NCI-H2196 treated with DMSO at 0.1 percent for 48 hours (cell line): ENCODE data around the gene BCORL1.

Source experiments
- DNase-seq: peaks from one replicate; lab custom pipeline; 2025; ENCODE audit not compliant: unreplicated experiment; lab: John Stamatoyannopoulos, UW

The BCORL1 gene, protein sequence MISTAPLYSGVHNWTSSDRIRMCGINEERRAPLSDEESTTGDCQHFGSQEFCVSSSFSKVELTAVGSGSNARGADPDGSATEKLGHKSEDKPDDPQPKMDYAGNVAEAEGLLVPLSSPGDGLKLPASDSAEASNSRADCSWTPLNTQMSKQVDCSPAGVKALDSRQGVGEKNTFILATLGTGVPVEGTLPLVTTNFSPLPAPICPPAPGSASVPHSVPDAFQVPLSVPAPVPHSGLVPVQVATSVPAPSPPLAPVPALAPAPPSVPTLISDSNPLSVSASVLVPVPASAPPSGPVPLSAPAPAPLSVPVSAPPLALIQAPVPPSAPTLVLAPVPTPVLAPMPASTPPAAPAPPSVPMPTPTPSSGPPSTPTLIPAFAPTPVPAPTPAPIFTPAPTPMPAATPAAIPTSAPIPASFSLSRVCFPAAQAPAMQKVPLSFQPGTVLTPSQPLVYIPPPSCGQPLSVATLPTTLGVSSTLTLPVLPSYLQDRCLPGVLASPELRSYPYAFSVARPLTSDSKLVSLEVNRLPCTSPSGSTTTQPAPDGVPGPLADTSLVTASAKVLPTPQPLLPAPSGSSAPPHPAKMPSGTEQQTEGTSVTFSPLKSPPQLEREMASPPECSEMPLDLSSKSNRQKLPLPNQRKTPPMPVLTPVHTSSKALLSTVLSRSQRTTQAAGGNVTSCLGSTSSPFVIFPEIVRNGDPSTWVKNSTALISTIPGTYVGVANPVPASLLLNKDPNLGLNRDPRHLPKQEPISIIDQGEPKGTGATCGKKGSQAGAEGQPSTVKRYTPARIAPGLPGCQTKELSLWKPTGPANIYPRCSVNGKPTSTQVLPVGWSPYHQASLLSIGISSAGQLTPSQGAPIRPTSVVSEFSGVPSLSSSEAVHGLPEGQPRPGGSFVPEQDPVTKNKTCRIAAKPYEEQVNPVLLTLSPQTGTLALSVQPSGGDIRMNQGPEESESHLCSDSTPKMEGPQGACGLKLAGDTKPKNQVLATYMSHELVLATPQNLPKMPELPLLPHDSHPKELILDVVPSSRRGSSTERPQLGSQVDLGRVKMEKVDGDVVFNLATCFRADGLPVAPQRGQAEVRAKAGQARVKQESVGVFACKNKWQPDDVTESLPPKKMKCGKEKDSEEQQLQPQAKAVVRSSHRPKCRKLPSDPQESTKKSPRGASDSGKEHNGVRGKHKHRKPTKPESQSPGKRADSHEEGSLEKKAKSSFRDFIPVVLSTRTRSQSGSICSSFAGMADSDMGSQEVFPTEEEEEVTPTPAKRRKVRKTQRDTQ (N-terminal part only)

DNA sequence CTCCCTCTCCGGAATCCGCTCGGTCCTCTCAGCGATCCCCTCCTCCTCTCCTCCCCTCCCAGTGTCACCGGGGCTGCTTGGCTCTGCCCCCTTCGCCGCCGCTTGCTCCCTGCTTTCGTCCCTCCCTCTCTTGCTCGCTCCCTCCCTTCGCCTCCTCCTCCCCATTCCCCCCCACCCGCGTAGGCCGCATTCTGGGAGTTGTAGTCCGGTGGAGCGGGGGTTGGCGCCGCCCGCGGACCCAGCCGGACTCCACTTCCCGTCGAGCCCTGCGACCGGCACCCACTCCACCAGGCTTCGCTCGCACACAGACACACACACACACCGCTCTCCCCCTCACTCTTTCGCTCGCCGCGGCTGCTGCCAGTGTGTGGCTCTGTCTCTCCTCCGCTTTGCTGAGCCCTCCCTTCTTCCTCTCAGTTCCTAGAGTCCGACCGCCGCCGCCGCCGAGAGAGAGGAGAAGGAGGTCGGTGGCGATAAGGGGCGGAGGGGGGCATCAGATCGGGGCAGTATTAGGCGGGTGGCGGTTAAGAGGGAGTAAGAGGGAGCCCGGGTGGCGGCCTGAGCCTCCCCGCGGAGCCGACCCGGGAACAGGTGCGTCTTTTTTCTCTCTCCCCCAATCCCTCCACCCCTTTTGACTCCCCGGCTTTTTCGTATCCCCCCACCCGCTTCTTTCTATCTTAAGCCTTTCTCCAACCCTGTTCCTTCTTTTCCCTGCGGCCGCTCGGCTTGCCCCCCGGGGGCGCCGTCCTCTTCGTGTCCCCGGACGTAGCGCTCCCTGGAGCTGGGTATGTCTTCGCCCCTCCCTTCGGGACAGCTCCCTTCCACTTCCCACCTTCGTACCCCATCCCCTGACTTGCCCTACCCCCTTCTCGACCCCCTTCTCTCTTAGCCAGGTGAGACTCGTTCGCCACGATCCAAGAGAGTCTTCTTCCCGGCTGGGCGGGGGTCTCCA is at the start of gene BCORL1:
BCORL1 (plus strand) TSS at position 336 of the 952 bp plus-strand sequence. CDS start 22,597 bp downstream, outside the sequence.
- peak; percentile 75 for DNase-seq

DNA sequence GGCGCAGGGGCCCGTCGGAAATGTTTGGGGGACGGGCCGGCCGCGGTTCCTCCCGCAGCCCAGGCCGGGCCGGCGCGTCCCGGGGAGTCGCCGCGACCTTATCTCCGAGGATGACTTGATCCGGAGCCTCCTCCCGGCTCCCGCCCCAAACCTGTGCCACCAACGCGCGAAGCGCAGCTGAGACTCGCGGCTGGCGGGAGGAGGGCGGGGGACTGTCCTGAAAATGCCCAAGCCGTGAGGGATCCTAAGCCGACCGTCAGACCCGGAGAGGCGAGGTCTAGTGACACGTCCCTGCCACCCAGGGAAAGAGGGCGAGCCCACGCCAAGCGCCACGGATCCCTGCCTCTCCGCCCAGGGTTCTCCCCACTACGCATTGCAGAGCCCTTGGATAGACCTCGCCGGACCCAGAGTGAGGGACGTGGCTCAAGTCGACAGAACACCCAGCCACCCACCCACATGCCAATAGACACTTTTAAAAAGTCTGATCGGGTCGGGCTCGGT is 49.6 kb upstream of the BCORL1 start:
- no peak for DNase-seq

DNA sequence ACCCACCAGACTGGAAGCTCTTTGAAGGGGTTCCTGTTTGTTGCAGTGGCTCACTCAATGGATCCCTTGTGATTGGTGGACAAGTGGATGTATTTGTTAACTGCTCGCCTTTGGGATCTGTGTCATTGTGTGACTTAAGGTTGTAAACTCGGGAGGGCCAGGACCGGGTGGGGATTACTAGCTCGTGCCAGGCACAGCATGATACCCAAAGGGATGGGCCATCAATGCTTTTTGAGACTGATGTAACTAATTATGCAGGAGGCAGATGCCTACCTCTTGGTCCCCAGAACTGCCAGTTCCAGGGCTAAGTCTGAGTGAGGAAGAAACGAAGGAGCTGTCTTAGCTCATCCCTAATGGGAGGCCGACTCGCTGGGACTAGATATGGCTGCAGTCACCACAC is 48.7 kb upstream of the BCORL1 start:
- DNase-seq, result no peak

DNA sequence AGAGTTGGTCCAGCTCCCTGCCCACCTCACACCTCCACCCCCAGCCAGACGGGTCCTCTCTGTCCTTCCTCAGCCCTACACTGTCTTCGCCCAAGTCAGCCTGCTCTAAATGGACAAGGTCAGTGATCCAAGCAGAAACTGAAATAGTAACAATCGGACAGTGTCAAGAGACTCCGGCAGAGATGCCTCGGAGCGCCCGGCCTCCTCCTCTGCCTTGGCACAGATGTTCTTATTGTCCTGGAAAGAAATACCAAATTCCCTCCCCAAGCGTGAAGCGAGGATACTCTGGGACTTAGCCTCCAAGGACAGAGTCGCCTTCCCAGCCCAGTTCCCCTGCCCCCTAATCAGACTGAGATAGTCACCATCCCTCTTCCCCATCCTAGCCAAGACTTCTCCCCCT is 48.0 kb upstream of the BCORL1 start:
- no peak for DNase-seq

DNA sequence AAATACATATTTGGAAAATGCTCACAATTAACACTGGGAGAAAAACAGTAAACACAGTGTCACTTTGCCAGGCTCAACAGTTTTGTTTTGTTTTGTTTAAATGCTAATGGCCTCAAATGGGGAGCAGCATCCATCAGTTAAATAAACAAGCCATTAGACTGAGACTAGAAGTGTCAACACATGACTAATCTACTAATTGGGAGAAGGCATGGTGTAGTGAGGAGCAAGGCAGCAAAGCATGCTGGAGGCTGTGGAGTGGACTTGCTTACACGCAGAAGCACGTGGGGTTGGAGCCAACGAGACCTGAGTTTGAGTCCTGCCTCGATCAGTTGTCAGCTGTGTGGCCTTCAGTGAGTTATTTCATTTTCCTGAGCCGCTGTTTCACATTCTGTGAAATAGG is 47.5 kb upstream of the BCORL1 start:
- DNase-seq, result no peak

DNA sequence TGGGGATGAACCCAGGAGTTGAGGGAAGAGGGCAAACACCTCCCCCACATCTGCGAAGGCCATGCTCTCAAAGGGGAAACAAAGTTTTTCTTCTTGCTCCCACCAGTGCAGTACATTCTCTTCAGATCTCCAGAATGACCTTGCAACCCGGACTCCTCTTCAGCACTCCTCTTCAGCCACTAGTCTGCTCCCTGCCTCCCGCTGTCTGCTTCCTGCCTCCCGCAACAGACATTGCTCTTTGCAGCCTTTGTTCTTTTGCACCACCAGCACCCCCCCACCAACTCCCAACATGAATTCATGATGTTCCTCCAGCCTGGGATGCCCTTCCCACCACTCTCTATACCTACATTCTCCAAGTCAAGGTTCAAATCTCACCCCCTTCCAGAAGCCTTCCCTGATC is 44.4 kb upstream of the BCORL1 start:
- DNase-seq, result no peak

DNA sequence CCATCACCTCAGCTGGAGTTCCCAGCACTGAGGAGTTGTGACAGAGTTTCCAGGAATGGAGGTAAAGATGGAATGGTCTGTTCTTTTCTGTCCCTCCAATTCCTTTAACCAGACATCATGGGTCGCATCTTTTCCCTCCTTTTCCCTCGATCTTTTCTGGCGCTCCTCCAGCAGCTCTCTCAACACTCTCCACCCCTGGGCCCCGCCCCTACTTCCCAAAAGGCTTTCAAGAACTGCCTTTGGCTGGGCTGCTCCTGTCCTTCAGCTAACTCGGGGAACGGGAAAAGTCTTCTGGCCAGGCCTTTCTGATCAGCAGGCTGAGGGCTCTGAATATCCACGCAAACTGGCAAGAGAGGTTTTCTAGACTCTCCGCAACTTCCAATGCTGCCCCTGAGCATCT is 42.4 kb upstream of the BCORL1 start:
- no peak for DNase-seq

DNA sequence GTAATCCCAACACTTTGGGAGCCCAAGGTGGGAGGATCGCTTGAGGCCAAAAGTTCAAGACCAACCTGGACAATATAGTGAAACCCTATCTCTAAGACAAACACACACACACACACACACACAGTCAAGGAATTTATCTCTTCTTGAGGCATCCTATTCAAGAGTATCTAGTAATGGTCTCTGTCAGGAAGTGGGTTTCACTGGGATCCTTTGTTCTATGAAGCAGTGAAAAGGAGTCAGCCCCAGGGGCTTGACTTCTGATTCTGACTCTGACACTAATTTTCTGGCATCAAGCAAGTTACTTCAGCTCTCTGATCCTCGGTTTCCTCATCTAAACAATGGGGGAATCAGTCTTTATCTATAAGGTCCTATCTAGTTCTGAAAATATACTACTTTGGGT is 41.7 kb upstream of the BCORL1 start:
- DNase-seq, result no peak

DNA sequence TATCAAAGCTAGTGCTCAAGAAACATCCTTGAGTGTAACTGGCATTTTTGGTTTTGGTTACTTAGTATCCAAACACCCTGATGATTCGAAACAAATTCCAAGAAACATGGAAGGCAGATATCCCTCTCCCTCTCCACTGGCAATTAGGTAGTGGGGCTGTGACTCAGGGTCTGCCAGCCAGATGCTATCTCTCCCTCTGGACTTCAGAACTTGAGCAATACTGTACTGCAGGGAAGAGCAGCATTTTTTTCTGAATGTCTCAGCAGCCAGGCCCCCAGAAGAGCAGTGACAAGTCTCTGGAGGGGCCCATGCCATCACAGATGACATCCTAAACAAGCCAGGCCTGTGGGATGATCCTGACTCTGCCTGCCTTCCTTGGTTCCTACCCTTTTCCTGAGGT is 37.3 kb upstream of the BCORL1 start:
- no peak for DNase-seq

DNA sequence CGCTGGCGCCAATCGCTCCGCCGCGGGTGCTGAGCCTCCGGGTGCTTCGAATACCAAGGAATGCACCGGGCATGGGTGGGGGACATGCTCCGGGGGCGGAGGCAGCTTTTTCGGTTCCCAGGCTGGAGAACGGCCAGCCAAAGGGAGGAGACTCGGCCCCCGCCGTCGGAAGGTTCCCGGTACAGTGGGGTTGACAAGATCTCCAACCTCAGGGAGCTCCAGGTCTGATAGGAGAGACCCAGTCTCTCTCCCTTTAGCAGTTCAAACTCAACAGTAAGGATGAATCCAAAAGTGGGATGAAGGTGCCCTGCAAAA is 29.1 kb upstream of the BCORL1 start:
- no peak for DNase-seq

DNA sequence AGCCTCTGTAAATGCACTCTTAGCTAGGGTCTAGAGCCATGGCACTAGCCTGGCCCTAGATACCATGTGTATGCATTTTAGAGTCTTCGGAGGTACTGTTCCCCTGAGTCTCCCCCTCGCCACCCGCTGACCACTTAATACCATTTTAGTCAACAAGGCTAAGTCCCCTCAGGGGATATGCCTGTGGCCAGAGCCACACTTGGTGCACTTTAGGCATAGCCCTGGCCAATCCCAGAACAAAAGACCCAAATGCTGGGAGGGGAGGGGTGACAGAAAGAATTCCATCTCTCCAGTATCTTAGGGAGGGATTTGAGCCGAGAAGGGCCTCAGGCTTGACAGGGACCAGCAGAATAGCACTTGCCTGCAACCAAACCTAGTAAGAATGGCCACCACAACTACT is 28.6 kb upstream of the BCORL1 start:
- no peak for DNase-seq

DNA sequence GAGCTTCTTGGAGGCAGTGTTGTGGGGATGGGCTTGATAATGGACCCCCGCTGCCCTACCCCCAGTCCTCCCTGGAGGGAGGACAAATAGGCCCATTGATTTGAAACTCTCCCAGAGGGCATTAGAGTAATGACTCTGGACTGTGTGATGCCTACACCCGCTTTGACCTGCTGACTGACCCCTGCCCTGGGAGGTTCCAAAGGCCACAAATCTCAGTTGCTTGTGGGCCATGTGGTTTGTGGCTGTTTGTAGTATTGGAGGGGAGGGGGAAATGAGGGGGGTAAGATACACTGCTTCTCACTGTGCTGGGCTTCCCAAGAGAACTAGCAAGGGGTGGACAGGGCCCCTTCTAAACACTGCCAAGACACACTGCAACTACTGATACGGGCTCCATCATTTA is 27.6 kb upstream of the BCORL1 start:
- no peak for DNase-seq

DNA sequence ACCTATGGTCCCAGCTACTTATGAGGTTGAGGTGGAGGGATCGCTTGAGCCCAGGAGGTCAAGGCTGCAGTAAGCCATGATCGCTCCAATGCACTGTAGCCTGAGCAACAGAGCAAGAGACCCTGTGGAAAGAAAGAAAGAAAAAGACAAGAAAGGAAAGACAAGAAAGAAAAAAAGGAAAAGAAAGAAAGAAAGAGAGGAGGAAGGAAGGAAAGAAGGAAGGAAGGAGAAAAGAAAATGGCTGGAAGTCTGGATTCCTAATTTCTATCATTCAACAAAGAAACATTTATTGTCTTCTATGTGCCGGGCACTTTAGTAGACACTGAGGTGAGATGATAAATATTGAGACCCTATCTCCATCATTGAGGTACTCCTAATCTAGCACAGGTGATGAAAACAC is 26.8 kb upstream of the BCORL1 start:
- no peak for DNase-seq

DNA sequence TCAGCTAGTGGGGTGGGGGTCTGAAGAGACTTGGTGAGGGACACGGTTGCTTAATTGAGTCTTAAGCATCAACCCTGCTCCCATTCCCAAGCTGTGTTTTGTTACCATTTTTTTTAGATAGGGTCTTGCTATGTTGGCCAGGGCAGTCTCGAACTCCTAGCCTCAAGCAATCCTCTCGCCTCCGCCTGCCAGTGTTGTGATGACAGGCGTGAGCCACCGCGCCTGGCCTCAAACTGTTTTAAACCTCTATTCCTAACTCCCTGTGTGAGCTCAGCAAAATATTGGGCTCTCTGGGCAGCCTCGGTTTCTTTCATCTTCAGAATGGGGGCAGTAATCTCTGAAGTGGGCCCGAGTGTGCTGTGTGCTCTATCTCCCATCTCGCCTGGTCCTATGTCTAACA is 26.3 kb upstream of the BCORL1 start:
- DNase-seq, result no peak

DNA sequence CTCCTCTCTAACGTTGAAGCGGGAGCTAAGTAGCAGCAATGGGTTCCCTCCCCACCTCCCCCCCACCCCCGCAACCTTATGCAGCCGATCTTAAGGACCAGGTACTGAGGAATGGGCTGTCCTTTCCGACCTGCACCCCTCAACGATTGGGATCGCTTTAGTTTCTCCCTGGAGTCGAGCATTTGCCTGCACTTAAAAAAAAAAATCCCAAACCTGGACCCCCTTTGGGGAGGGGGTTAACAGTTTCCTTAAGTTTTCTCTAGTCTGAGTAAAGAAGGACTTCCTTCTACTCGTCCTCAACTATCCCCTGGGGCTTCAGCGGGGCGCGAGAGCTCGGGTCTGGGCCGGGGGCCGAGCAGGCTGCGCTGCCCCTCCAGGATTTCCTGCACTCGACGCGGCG is 25.7 kb upstream of the BCORL1 start:
- DNase-seq, result no peak

DNA sequence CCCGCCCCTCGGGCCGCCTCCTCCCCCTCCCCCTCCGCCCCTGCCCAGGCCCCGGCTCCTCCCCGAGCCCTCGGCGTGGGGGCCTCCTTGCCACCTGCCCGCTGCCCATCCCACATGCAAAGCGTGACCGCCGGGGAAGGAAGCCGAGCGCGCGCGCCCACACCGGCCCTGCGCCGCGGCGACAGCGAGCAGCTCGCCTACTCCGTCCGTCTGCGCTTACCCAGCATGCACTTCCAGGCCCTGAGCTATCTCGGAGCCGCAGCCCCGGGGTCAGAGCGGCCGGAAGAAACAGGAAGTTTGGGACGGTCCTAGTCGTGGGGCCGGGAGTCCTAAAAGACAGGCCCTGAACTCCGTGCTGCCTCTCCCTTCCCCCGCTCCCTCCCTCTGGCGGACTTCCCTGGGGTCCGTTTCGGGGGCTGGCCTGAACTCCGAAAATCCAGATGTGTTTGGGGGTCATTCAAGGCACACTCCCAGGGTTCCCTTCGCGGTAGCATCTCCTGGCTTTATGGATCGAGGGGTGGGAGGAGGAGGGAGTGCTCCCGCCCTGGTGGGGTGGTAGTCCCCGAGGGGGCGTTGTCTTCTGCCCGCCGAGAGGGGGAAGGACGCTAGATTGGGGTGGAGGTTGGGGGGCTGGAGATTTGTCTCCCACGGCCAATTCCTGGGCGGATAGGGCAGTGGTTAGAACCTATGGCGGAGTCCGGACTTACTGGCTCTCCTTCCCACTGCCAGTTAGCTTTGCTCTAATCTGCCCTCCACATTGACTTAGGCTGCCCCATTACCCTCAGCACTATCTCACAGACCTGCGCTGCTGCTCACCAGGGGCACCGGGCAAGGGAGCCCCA is 25.0 kb upstream of the BCORL1 start:
- peak; percentile 16 for DNase-seq

DNA sequence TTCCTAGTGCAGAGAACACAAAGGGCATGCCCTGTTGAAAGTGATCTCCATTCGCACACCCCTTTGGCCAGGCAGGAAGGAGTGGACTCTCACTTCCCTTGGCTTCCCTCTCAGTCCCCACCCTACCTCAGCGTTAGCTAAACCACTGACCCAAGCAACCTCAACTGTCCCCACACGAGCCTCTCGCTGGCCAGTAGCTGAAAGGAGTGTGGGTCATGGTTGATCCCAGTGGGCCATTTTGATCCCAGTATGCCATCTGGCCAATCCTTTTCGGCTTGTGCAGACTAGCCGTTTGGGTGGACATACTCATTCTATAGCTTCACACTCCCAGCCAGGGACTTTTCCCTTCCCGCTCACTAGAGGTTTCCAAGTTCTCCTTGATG is 24.4 kb upstream of the BCORL1 start:
- DNase-seq, result no peak

DNA sequence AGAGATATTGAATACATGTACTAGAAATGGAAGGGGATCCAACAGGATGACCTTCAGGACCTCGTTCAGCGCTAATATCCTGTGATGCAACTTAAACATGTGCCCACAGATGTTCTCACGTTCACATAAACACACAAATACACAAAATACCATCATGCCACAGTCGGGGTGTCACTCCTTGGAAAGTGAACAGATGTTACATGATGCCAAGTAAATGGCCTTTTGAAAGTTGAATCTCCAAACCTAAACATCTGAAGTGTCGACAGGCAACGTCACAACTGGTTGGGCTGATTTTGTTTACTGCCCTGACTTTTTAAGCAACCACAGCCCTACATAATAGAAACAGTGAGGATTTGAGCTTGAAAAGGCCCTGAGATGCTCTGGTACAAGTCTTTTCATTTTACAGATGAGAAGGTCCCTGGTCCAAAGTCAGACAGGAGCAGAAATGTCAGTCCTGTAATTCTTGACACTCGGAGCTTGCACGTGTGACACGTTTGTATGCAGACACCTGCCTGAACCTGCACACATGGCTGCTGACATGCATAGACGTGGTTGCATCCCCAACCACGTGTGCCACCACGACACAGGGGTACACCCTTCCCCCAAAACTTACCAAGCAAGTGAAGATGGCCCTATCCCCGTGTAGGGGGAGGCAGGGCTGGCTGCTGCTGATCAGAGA is 23.5 kb upstream of the BCORL1 start:
- DNase-seq, result no peak

DNA sequence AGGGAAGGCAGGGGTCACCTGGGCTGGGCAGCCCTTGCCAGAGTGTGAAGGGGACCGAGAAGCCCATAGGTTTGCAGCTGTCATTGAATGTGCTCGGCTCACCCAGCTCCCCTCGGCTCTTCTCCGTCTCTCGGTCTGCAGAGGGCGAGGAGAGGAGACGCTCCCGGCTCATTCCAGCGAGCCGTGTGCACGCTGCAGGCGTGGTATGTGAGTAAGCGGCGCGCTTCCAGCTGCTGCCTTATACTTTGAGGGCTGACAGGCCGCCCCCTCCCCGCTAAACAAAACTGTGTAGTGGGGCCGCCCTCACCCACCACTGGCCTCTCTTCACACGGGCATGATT is 23.0 kb upstream of the BCORL1 start:
- no peak for DNase-seq
